HT1080 (cell line): ENCODE measurements around the gene BOD1. TPM values are rescaled to one million over a fixed set of nuclear protein-coding genes. Genes with fewer than 3 reads are reported as not detected.

Source experiments
- DNase-seq: peaks from one replicate; pipeline ENCODE4 v3.0.0-alpha.2; 2015; ENCODE audit warnings: low read depth
- total RNA-seq: library from RNA; depleted of rRNA; stranded (reverse); fragments of >200 nt; shearing (Covaris generic); gene quantifications from 2 replicates; pipeline ENCODE4 v1.2.3, GENCODE V29; 2014

Gene BOD1
- total RNA-seq, 1 experiment from 2014 or later, result 65.1 TPM

GRCh38 chr5:173578947-173579615 is 37.4 kb downstream of the BOD1 start:
- DNase-seq, result no peak

- no peak for DNase-seq
These were observed 38.6 kb downstream of the BOD1 start for GRCh38 chr5:173577817-173578216.

GRCh38 chr5:173577166-173577565 is 39.3 kb downstream of the BOD1 start:
- DNase-seq, result no peak

GRCh38 chr5:173575985-173576384 is 40.5 kb downstream of the BOD1 start:
- DNase-seq, result no peak

- no peak for DNase-seq
These were observed 41.5 kb downstream of the BOD1 start for GRCh38 chr5:173574983-173575382.

GRCh38 chr5:173573126-173573960 is 43.1 kb downstream of the BOD1 start:
- DNase-seq, result peak; percentile 73

GRCh38 chr5:173572431-173573125 is 43.9 kb downstream of the BOD1 start:
- DNase-seq, result no peak

GRCh38 chr5:173570321-173571090 is 45.9 kb downstream of the BOD1 start:
- DNase-seq, result no peak

GRCh38 chr5:173568703-173569102 is 47.7 kb downstream of the BOD1 start:
- no peak for DNase-seq

GRCh38 chr5:173568128-173568527 is 48.3 kb downstream of the BOD1 start:
- DNase-seq, result no peak

GRCh38 chr5:173567548-173567947 is 48.9 kb downstream of the BOD1 start:
- peak; percentile 56 for DNase-seq

GRCh38 chr5:173565491-173566072 is 50.9 kb downstream of the BOD1 start:
- DNase-seq, result no peak

- no peak for DNase-seq
These were observed 52.3 kb downstream of the BOD1 start for GRCh38 chr5:173564106-173564505.

GRCh38 chr5:173563246-173563645 is 53.2 kb downstream of the BOD1 start:
- DNase-seq, result no peak

- DNase-seq, result no peak
These were observed 54.0 kb downstream of the BOD1 start for GRCh38 chr5:173562451-173562850.
